Fibroblast of skin of scalp (primary cell): ENCODE results near the gene CNOT11.
"Not testable (repeated sequence)": the region's sequence is repeated elsewhere in the genome, so short reads cannot be mapped to it uniquely, and the experiment has no call there.

Experiments used
- DNase-seq: peaks from one replicate; pipeline ENCODE4 v3.0.0-alpha.2; 2013

The CNOT11 gene

GRCh38 chr2:101245468-101245867 is 7.2 kb upstream of the CNOT11 start:
- DNase-seq, result not testable (repeated sequence)

- DNase-seq, result not testable (repeated sequence)
Observed at GRCh38 chr2:101248756-101249155, 3.9 kb upstream of the CNOT11 start.

GRCh38 chr2:101249826-101250225 is 2.9 kb upstream of the CNOT11 start:
- no peak for DNase-seq

GRCh38 chr2:101251246-101251781 is 1.4 kb upstream of the CNOT11 start:
- DNase-seq, result not testable (repeated sequence)

- no peak for DNase-seq
Observed at GRCh38 chr2:101251844-101252407, 760 bp upstream of the CNOT11 start.

GRCh38 chr2:101253013-101253702 is 472 bp downstream of the CNOT11 start:
- DNase-seq, result peak; percentile 53

- no peak for DNase-seq
Observed at GRCh38 chr2:101253703-101254450, 1.2 kb downstream of the CNOT11 start.

GRCh38 chr2:101255501-101255900 is 2.8 kb downstream of the CNOT11 start:
- peak; percentile 18 for DNase-seq

GRCh38 chr2:101256316-101256715 is 3.6 kb downstream of the CNOT11 start:
- DNase-seq, result no peak

GRCh38 chr2:101258804-101259203 is 6.1 kb downstream of the CNOT11 start:
- no peak for DNase-seq

GRCh38 chr2:101262142-101262541 is 9.5 kb downstream of the CNOT11 start:
- no peak for DNase-seq

- DNase-seq, result no peak
Observed at GRCh38 chr2:101263377-101263800, 10.7 kb downstream of the CNOT11 start.

- no peak for DNase-seq
Observed at GRCh38 chr2:101264360-101264939, 11.8 kb downstream of the CNOT11 start.

GRCh38 chr2:101265893-101266499 is 13.3 kb downstream of the CNOT11 start:
- no peak for DNase-seq

- no peak for DNase-seq
Observed at GRCh38 chr2:101267671-101268656, 15.3 kb downstream of the CNOT11 start.

GRCh38 chr2:101270700-101271259 is 18.1 kb downstream of the CNOT11 start:
- DNase-seq, result no peak

GRCh38 chr2:101272045-101272784 is 19.5 kb downstream of the CNOT11 start:
- DNase-seq, result no peak

- no peak for DNase-seq
Observed at GRCh38 chr2:101273056-101273455, 20.4 kb downstream of the CNOT11 start.

GRCh38 chr2:101274142-101274541 is 21.5 kb downstream of the CNOT11 start:
- DNase-seq, result no peak

GRCh38 chr2:101277111-101277510 is 24.4 kb downstream of the CNOT11 start:
- DNase-seq, result peak; percentile 13
